SK-MEL-5 (cell line): ENCODE results near the gene MGARP. TPM values are rescaled to one million over a fixed set of nuclear protein-coding genes. Genes with fewer than 3 reads are reported as not detected.
"Not testable (repeated sequence)": the region's sequence is repeated elsewhere in the genome, so short reads cannot be mapped to it uniquely, and the experiment has no call there.

ENCODE experiments used
- DNase-seq: peaks from one replicate; pipeline ENCODE4 v3.0.0-alpha.2; 2016; ENCODE audit warnings: low read depth, low spot score
- in situ Hi-C: cut with HindIII; loops from 2 replicates; pipeline ENCODE4 v1.10.0; 2016; ENCODE audit warnings: low sequenced_read_pairs, high pct_unique_total_duplicates, low pct_unique_long_range_greater_than_20kb
- polyA plus RNA-seq, 2 experiments: library from polyadenylated mRNA; depleted of rRNA; stranded (reverse); fragments of >200 nt; gene quantifications; 2 replicates each; pipeline ENCODE4 v1.2.3, GENCODE V29; 2015
- total RNA-seq: library from RNA; depleted of rRNA; stranded (reverse); fragments of >200 nt; shearing (Covaris generic); gene quantifications from 2 replicates; pipeline ENCODE4 v1.2.3, GENCODE V29; 2014; rRNA removed

The MGARP gene
- not detected in 2 replicates for total RNA-seq
- polyA plus RNA-seq (2015; cell fraction: cytosol; rRNA removed), result not detected in 2 replicates
- polyA plus RNA-seq (2015; cell fraction: nucleus; rRNA removed), result not detected in 2 replicates

DNA sequence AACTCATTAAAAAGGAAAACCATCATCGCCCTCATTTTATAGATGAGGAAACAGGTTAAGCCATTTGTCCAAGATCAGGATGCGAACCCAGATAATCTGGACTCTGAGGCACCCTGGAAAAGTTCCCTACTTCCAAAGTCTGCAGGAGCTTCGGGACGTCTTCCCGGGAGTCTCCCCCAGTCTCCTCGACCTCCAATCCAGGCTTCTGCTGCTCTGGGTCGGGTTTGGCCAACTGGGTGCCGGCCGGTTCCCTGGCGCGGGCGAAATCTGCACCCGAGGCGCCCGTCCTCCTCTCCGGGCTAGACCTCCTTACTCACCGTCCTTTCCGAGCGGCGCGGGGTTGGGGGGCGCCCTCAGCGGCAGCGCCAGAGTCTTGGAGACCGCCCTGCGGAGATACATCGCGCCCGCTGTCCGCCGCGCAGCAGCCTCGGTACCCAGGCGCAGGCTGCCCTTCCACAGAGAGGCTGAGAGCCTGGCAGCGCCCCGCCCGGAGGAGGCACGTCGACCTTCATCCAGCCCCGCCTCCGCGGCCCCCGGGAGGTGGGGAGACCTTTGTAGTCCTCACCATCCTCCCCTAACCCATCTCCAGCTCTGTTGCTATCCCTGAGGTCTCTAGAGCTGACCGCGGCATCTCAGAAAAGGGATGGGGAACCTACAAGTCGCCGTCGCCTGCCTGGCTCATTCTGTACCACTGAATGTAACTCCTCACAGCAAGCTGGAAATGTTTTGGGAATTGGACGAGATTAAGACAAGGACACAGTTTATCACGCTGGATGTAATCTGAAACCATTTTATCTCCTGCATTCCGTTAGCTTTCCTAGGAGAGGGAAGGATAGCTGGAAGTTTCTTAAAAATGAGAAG lies at the start of gene MGARP:
Gene MGARP, minus strand, starts transcription at position 466 of the 861 bp plus-strand sequence. Its CDS starts 67 bp downstream, at position 399.
- DNase-seq, result no peak
- in situ Hi-C loops, result no loop called here

DNA sequence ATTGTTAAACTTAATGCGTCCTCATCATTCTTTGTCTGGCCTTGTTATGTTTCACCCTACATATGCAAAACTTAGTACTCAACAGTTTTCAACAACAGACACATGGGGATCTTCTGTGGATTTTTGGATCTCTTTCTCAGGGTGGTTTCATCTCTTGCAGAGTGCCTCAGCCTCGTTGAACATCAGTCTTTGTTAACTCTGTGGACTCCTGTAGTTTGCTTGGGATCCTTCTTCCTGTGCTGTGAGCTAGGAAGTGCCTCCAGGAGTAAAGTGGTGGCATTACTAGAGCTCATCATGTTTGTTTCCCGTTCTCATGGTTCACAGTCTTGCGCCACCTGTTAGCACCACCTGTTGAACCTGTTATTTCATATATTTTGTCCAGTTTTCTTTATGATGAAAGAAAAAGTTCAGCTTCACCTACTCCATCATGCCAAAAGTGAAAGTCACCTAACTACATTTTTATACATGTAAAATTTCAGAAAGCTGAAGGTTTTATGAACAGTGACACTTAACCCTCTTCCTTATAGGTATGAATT lies 49.7 kb upstream of the MGARP start:
- in situ Hi-C loops, result no loop called here
- no peak for DNase-seq

DNA sequence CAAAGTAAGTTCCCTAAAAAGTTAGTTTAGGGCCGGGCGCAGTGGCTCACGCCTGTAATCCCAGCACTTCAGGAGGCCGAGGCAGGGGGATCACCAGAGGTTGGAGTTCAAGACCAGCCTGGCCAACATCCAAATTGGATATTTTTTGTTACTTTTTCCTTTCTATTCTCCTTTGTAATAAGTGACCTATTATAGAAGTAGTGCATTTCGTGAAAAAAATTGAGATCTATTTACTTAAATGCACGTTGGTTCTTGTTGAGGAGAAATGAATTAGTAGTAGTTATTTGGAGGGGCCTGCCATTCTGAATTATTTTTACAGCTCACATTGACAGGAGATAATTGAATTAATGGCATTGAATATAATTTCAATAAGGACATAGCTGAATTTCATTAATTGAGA lies 44.6 kb upstream of the MGARP start:
- in situ Hi-C loops, result no loop called here
- DNase-seq, result no peak

DNA sequence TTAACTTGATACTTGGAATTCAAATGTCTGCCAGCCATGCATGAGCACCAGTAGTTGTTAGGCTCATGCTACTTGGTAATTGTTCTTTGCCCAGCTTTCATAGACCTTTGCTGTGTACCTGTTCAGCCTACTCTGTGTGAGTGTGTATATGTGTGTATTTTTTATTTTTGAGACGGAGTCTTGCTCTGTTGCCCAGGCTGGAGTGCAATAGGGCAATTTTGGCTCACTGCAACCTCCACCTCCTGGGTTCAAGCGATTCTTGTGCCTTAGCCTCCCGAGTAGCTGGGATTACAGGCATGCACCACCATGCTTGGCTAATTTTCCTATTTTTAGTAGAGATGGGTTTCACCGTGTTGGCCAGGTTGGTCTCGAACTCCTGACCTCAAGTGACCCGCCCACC lies 42.5 kb upstream of the MGARP start:
- DNase-seq, result not testable (repeated sequence)

DNA sequence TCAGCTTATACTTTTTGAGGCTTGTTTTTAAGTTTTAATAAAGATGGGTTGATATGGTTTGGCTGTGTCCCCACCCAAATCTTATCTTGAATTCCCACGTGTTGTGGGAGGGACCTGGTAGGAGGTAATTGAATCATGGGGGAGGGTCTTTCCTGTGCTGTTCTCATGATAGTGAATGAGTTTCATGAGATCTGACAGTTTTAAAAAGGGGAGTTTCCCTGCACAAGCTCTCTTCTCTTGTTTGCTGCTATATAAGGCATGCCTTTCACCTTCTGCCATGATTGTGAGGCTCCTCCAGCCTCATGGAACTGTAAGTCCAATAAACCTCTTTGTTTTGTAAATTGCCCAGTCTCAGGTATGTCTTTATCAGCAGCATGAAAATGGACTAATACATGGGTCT lies 42.0 kb upstream of the MGARP start:
- DNase-seq, in situ Hi-C loops: not testable (repeated sequence)

More for the DNA sequence above, 42.5 kb upstream of the MGARP start:
- in situ Hi-C loops, result not testable (repeated sequence)

DNA sequence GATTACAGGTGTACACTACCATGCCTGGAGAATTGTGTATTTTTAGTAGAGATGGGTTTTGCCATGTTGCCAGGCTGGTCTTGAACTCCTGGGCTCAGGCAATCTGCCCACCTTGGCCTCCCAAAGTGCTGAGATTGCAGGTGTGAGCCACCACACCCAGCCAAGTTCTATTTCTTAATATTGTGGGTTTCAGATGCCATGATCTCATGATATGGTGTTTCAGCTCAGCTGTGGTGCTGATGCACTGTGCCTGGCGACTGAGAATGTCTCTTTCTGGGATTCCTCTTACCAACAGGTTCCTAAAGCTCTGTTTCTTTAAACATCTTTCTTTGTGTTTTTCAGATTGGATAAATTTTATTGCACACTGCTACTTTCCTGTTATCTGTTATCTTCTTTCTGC lies 39.5 kb upstream of the MGARP start:
- no peak for DNase-seq
- in situ Hi-C loops, result no loop called here

DNA sequence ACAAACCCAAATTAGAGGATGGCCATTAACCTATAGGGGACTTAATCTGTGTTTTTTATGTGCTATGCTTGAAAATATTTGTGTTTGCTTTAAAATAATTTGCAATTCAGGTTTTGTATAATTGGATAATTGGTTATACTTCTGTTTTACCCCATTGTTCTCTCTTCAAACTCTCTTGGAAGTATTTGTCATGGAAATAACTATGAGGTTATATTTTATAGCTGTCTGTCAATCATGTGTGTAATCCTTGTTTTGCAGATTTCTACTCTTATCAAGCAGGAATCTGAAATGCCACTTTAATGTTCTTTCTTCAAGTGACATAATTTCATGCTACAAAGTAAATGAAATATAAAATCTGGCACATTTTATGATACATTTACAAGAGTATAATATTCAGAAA lies 37.6 kb upstream of the MGARP start:
- DNase-seq, result no peak
- in situ Hi-C loops, result no loop called here

DNA sequence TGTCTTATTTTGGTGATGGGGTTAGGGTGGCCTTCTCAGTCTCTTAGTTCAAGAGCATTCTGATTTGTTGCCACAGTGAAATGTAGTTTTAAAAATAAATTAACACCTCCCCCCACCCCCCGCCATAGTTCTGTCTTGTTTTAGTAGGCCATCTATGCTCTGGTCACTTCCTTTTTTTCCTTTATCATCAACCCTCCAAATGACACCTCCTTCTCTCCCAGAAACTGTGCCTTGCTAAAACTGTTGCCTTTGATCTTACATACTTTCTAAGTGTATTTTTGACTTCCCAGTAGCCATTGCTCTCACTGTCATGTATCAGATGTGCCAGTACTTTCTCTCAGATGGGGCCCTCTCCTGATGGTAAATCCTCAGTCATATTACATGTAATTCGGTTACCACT lies 36.7 kb upstream of the MGARP start:
- DNase-seq, result no peak
- in situ Hi-C loops, result no loop called here

DNA sequence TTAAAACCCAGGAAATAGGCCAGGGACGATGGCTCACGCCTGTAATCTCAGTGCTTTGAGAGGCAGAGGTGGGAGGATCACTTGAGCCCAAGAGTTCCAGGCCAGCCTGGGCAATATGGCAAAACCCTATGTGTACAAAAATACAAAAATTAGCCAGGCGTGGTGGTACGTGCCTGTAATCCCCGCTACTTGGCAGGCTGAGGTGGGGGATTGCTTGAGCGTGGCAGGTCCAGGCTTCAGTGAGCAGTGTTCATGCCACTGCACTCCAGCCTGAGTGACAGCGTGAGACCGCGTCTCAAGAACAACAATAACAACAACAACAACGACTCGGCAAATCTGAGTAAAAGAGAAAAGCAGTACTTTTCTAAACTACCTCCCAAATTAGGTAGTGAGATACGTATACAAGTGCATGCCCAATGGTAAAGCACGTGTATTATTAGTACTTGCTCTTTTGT lies 35.2 kb upstream of the MGARP start:
- in situ Hi-C loops, result no loop called here

DNA sequence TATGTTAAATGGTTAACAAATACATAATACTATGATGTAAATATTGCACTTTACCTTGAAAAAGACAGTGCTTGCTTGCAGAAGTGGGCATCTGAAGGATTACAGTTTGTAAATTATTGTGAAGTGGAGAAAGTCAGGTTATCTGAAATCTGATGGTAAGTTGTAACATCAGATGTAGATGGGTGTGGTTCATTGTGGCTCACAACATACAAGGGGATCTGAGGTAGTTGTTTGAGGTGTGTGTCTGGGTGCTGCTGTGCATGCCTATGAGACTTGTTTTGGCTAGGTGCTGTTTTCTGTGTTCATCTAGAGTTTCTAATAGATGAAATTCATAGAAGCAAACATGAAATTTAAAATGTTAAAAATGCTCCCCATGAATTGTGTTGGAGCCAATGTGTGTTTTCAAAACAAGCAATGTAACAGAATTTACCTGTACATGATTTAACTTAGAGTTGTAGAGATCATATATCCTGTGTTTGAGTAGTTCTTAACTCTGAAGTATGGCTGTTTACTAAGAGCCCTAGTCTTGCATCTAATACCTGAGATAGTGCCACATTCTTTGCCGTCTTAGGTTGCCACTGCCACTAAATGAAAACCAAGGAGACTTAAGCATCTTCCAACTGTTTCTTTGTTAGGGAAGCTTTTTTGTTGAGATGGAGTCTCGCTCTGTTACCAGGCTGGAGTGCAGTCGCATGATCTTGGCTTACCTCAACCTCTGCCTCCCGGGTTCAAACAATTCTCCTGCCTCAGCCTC lies 34.2 kb upstream of the MGARP start:
- DNase-seq, result no peak
- in situ Hi-C loops, result no loop called here

More for the DNA sequence above, 35.2 kb upstream of the MGARP start:
- no peak for DNase-seq

DNA sequence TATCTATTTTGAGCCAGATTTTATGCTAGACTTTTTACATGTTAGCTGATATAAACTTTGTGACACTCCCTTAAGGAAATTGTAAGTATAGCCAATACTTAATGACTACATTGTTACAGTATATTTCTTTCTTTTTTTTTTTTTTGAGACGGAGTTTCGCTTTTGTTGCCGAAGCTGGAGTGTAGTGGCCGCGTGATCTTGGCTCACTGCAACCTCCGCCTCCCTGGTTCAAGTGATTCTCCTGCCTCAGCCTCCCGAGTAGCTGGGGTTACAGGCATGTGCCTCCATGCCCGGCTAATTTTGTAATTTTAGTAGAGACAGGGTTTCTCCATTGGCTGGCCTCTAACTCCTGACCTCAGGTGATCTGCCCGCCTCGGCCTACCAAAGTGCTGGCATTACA lies 33.4 kb upstream of the MGARP start:
- in situ Hi-C loops, DNase-seq: not testable (repeated sequence)

DNA sequence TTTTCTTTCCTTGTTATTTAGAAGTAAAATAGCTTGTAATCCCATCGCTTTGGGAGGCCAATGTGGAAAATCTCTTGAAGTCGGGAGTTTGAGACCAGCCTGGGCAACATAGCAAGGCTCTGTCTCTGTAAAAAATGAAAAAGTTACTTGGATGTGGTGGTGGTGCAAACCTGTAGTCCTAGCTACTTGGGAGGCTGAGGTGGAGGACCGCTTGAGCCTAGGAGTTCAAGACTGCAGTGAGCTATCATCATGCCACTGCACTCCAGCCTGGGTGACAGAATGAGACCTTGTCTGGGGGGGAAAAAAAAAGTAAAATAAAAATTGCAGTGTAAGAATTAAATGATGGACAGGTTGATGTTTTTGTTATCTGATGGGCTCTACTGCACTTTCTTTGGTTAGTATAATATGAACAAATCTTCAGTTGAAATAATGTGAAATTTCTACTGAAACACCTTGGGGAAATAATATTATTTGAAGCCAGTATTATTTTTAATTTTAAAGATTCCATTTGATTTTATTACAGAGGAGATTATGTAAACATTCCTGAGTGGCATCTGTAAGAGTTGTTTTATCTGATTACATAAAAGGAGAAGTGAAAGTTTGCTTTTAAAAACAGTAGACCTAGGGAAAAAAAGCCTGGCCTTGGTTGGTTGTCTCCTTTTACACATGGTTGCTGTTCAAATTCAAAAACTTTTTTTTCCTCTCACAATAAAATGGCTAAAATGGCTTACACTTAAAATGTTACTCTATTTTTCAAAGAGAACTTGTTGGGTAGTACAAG lies 32.7 kb upstream of the MGARP start:
- DNase-seq, result no peak
- in situ Hi-C loops, result no loop called here

DNA sequence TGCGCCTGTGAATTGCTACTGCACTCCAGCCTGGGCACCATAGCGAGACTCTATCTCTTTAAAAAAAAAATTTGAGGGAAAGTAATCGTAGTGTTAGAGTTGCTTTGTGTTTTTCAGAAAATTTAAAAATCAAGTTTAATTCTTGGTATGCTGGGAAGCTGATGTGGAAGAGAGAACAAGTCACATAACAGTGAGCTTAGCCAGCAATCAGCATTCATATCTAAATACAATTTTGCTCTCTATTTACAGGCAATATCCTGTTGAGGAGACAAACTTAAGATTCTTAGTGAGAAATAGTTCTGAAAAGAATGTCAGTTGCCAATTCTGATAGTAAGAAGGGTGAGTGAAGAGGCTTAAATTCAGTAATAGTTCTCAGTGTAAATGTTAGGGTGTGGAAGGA lies 31.9 kb upstream of the MGARP start:
- no peak for DNase-seq
- in situ Hi-C loops, result no loop called here

DNA sequence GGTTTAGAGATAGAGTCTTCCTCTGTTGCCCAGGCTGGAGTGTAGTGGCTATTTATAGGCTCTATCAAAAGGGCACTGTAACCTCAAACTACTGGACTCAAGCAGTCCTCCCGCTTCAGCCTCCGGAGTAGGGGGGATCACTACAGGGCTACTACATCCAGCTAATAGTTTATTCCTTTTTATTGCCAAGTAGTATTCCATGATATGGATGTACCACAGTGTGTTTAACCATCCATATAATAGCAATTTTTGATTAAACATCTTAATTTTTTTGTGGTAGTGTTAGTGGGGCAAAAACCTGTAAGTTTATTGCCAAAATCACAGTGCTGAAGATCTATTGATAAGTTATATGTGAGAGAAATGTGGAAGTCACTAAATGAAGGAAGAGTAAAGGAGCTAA lies 24.9 kb upstream of the MGARP start:
- DNase-seq, result no peak
- in situ Hi-C loops, result no loop called here

DNA sequence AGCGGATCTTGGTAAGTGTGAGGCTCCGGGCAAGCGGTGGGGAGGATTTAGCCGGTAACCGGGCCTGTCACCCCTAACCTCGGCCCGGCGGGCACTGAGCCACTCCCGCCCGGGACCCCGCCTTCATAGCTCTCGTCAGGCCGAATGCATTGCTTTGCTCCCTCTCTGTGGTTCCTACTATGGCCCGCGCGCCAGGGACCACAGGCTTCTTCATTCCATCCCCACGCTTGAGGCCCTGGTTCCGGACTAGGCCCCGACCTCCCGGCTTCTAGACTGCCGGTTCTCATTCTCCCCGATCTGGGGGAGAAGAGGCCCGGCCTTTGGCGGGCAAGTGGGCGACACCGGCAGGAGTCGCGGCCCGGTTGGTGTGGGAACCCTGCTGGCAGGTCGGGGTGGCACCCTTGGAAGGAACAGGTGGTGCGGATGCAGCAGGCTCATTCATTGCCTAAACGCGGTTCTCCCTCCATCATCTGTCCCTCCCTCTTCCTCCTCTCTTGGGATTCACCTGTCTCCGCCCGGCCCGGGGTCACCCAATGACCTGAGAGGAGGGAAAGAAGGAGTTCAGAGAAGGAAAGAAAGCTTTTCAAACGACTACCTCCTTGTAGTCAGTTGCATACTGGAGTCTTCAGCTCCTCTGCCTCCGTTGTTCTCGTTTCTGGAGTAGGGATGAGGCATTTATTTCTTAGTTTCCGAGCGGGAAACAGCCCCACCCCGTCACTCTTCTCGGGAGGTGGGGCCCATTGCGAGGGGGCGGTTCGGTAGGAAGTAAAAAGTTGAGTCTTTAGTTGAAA lies 22.0 kb upstream of the MGARP start, which contains the start of gene NDUFC1:
Gene NDUFC1, minus strand, starts transcription at position 657 of the 791 bp plus-strand sequence. CDS start 6,679 bp downstream, outside the sequence.
- DNase-seq, result peak; percentile 39
- in situ Hi-C loops, result no loop called here

DNA sequence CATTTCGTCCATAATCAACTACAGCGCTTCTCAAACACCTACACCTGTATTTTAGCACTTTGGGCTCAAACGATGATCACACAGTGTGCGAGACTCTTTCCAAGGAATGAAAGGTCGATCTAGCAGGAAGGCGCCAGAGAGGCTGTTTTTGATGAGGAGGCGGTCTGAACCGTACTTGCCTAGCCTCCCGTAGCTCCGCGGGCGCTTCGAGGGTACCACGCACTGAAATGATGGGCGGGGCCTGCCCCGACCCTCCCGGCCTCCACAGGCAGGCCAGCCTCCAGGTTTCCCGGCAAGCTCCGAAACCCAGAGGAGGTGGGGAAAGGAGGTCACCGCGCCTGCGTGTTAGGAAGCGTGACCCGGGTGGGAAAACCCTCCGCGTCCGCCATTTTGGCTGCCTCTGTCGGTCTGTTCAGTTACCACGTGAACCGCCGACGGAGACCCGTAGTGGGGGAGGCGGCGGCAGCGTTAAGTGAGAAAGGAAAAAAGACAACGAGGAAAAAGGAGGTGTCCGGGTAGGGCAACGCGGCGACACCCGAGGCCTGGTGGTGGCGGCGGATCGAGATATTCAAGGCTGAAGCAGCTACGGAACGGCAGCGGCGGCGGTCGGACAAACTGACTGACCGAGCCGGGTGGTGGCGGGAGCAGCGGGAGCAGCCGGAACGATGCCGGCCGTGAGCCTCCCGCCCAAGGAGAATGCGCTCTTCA lies 21.2 kb upstream of the MGARP start, which contains the start of gene NAA15:
Gene NAA15, plus strand, starts transcription at position 393 of the 708 bp plus-strand sequence. Its CDS starts 273 bp downstream, at position 666.
- DNase-seq, result peak; percentile 96
- in situ Hi-C loops, result no loop called here
